A204.1 (cell line): Measurements from ENCODE around the gene FBXW5.

Source experiments
- FAIRE-seq: peaks from 2 replicates; lab custom pipeline; 2012; peaks lifted over from hg19 to GRCh38; lab: Jason Lieb, UNC

FBXW5 gene

GRCh38 chr9:136906266-136906665 lies 38.3 kb downstream of the FBXW5 start:
- FAIRE-seq, result no peak

GRCh38 chr9:136903041-136903554 lies 41.4 kb downstream of the FBXW5 start:
- FAIRE-seq, result no peak

GRCh38 chr9:136902259-136902821 lies 42.2 kb downstream of the FBXW5 start:
- no peak for FAIRE-seq

- no peak for FAIRE-seq
Measured at GRCh38 chr9:136901516-136902258, 42.9 kb downstream of the FBXW5 start.

GRCh38 chr9:136900988-136901515 lies 43.5 kb downstream of the FBXW5 start:
- no peak for FAIRE-seq

GRCh38 chr9:136900556-136900955 lies 44.0 kb downstream of the FBXW5 start:
- FAIRE-seq, result no peak

- FAIRE-seq, result no peak
Measured at GRCh38 chr9:136899196-136899595, 45.3 kb downstream of the FBXW5 start.

GRCh38 chr9:136898483-136899100 lies 45.9 kb downstream of the FBXW5 start:
- FAIRE-seq, result no peak

- no peak for FAIRE-seq
Measured at GRCh38 chr9:136896027-136896426, 48.5 kb downstream of the FBXW5 start.

- FAIRE-seq, result no peak
Measured at GRCh38 chr9:136890661-136891060, 53.9 kb downstream of the FBXW5 start.
